Testis (tissue), 3 donors: ENCODE data around the gene TFB2M. TPM values are rescaled to one million over a fixed set of nuclear protein-coding genes. Genes with fewer than 3 reads are reported as not detected.

Experiments
- DNase-seq: peaks from one replicate; pipeline ENCODE4 v3.0.0-alpha.2; 2019
- H3K27ac ChIP-seq, 2 donors: fragments of 200-600 bp; sonication (generic); one replicate each; pipeline ENCODE4 v1.5.1; 2019
- H3K27me3 ChIP-seq: fragments of 200-600 bp; sonication (generic); one replicate; pipeline ENCODE4 v1.5.1; 2019
- H3K36me3 ChIP-seq: fragments of 200-600 bp; sonication (generic); one replicate; pipeline ENCODE4 v1.5.1; 2017; ENCODE audit warnings: low read depth; ENCODE audit errors: missing control alignments
- H3K4me1 ChIP-seq: fragments of 200-600 bp; sonication (generic); one replicate; pipeline ENCODE4 v1.5.1; 2019
- H3K4me3 ChIP-seq, 2 donors: fragments of 200-600 bp; sonication (generic); one replicate each; pipeline ENCODE4 v1.5.1; 2017 to 2019
- H3K9me3 ChIP-seq: fragments of 200-600 bp; sonication (generic); one replicate; pipeline ENCODE4 v1.5.1; 2017
- CTCF ChIP-seq, 3 experiments: fragments of 450-650 bp in 2 of 3; fragments of 200-600 bp in 1 of 3; sonication (generic) in 1 of 3; IDR thresholded peaks; one replicate each; pipeline ENCODE4 v1.5.1; 2016 to 2019; ENCODE audit warnings: antibody characterized with exemption in 3 of 3, mild to moderate bottlenecking in 2 of 3, moderate library complexity in 1 of 3
- POLR2A ChIP-seq: fragments of 450-650 bp; IDR thresholded peaks from one replicate; pipeline ENCODE4 v1.6.1; 2017; ENCODE audit warnings: antibody characterized with exemption, mild to moderate bottlenecking, moderate library complexity
- WGBS, 2 donors: methylation state at CpG; one replicate each; pipeline ENCODE4 v1.1.5; 2018; 5-methylcytosine and 5-hydroxymethylcytosine counted together
- intact Hi-C: fragments of 100-400 bp; cut with DNase I; formaldehyde crosslinking; loops from one replicate; pipeline ENCODE4 v1.15.1; 2023; ENCODE audit warnings: low total_unique reads
- polyA plus RNA-seq: library from polyadenylated mRNA; stranded (reverse); fragments of 350-450 nt; fragmentation: Illumina TruSeq; extraction: RNeasy Lipid Tissue Mini Kit (QIAGEN cat#74804); gene quantifications from one replicate; pipeline ENCODE4 v1.2.3, GENCODE V29; 2014; ENCODE audit warnings: low read depth, low replicate concordance; ENCODE audit not compliant: insufficient read depth
- total RNA-seq, 2 donors: library from RNA; depleted of rRNA; stranded (reverse); fragments of >200 nt; gene quantifications; one replicate each; pipeline ENCODE4 v1.2.3, GENCODE V29; 2016

TFB2M gene
- total and polyA plus RNA-seq, 3 donors from 2014 or later = 15.7 to 20.0 (median 19.8) TPM

- intact Hi-C loops = no loop called here
- no peak for TF ChIP-seq CTCF (IDR thresholded peaks at IDR 0.05)
- no peak for TF ChIP-seq POLR2A
- 76% methylated on average over 3 of the region's 3 CpGs for WGBS, 2 donors
- Histone ChIP-seq H3K27me3 (no peaks in the 10 kb centered on the region), H3K4me3 (no peak overlapping the region), H3K9me3 (no peaks in the 10 kb centered on the region), H3K4me1 (peaks cover 51% of the 10 kb centered on the region), H3K36me3 (no peaks in the 10 kb centered on the region), H3K27ac (peak overlapping the region; percentile 53 to 70)
- no peak for DNase-seq
Observed at GRCh38 chr1:246587032-246587431, 21.0 kb upstream of the TFB2M start.

- H3K4me1 ChIP-seq = peaks cover 76% of the 10 kb centered on the region
- H3K36me3 ChIP-seq = no peaks in the 10 kb centered on the region
- H3K27ac ChIP-seq = peak overlapping the region; percentile 82 to 85
- H3K4me3 ChIP-seq = no peak overlapping the region
- DNase-seq = peak; percentile 94
- no peaks in the 10 kb centered on the region for H3K27me3 ChIP-seq
- intact Hi-C loops = no loop called here
- 54 to 67% methylated on average over 6 of the region's 6 CpGs for WGBS, 2 donors
- no peak for TF ChIP-seq POLR2A
- no peak for TF ChIP-seq CTCF (IDR thresholded peaks at IDR 0.05)
- H3K9me3 ChIP-seq = no peaks in the 10 kb centered on the region
Observed at GRCh38 chr1:246583448-246584185, 17.6 kb upstream of the TFB2M start.

GRCh38 chr1:246583056-246583440 lies 17.0 kb upstream of the TFB2M start:
- H3K36me3 ChIP-seq = no peaks in the 10 kb centered on the region
- TF ChIP-seq POLR2A (no peak), CTCF (IDR thresholded peaks at IDR 0.05) (no peak)
- peaks cover 78% of the 10 kb centered on the region for H3K4me1 ChIP-seq
- intact Hi-C loops = no loop called here
- H3K4me3 ChIP-seq = no peak overlapping the region
- H3K27ac ChIP-seq = peak overlapping the region; percentile 80 to 82
- 62 to 79% methylated on average over 2 of the region's 2 CpGs for WGBS, 2 donors
- H3K9me3 ChIP-seq = no peaks in the 10 kb centered on the region
- H3K27me3 ChIP-seq = no peaks in the 10 kb centered on the region
- no peak for DNase-seq

- H3K27ac ChIP-seq = peak overlapping the region; percentile 80 to 82
- intact Hi-C loops = no loop called here
- no peak overlapping the region for H3K4me3 ChIP-seq
- H3K9me3 ChIP-seq = no peaks in the 10 kb centered on the region
- H3K4me1 ChIP-seq = peaks cover 81% of the 10 kb centered on the region
- TF ChIP-seq CTCF (IDR thresholded peaks at IDR 0.05) (no peak), POLR2A (no peak)
- no peak for DNase-seq
- no peaks in the 10 kb centered on the region for H3K27me3 ChIP-seq
- H3K36me3 ChIP-seq = no peaks in the 10 kb centered on the region
- 67 to 79% methylated on average over 16 to 17 of the region's 17 CpGs for WGBS, 2 donors
Observed at GRCh38 chr1:246582301-246583055, 16.4 kb upstream of the TFB2M start.
